ENCODE data around the gene APRT.
A peak's percentile ranks its signal among the peaks of the same experiment; 100 is the strongest.

Gene APRT

GRCh38 chr16:88810912-88811768 lies 588 bp downstream of the APRT start:
- TF ChIP-seq GABPA (IDR thresholded peaks at IDR 0.05; ENCODE audit: low read depth) (no peak), REST (IDR thresholded peaks at IDR 0.05; ENCODE audit: insufficient replicate concordance, low read depth) (no peak), CTCF (IDR thresholded peaks at IDR 0.05; ENCODE audit: insufficient read depth, low read length) (no peak), SPI1 (IDR thresholded peaks at IDR 0.05; ENCODE audit: borderline replicate concordance, low read depth) (no peak), POLR2AphosphoS5 (IDR thresholded peaks at IDR 0.05; ENCODE audit: low read depth) (no peak; the same call in 1 of the 2 replicates)
- peak; percentile 48 to 67 for DNase-seq (ENCODE audit: low read depth in 1 of 2, low spot score in 1 of 2)
- Histone ChIP-seq H3K27me3 (ENCODE audit: insufficient read depth, poor library complexity, severe bottlenecking) (no peaks in the 10 kb centered on the region), H3K4me3 (replicated peaks; ENCODE audit: insufficient read depth, low read length) (peak overlapping the region; percentile 63), H3K27ac (replicated peaks) (peak overlapping the region; percentile 93)

GRCh38 chr16:88810166-88810911 lies 1.4 kb downstream of the APRT start:
- Histone ChIP-seq H3K27ac (replicated peaks) (peak overlapping the region; percentile 93), H3K27me3 (ENCODE audit: insufficient read depth, poor library complexity, severe bottlenecking) (no peaks in the 10 kb centered on the region), H3K4me3 (replicated peaks; ENCODE audit: insufficient read depth, low read length) (peak overlapping the region; percentile 63)
- TF ChIP-seq REST (IDR thresholded peaks at IDR 0.05; ENCODE audit: insufficient replicate concordance, low read depth) (no peak), POLR2AphosphoS5 (IDR thresholded peaks at IDR 0.05; ENCODE audit: low read depth) (no peak), GABPA (IDR thresholded peaks at IDR 0.05; ENCODE audit: low read depth) (no peak), SPI1 (IDR thresholded peaks at IDR 0.05; ENCODE audit: borderline replicate concordance, low read depth) (peak; percentile 21; the same call in 1 of the 2 replicates), CTCF (IDR thresholded peaks at IDR 0.05; ENCODE audit: insufficient read depth, low read length) (no peak)
- DNase-seq (ENCODE audit: low read depth in 1 of 2, low spot score in 1 of 2) = peak in 1 of 2 experiments; percentile 68

- Histone ChIP-seq H3K4me3 (replicated peaks; ENCODE audit: insufficient read depth, low read length) (peak overlapping the region; percentile 63), H3K27me3 (ENCODE audit: insufficient read depth, poor library complexity, severe bottlenecking) (no peaks in the 10 kb centered on the region), H3K27ac (replicated peaks) (peak overlapping the region; percentile 93)
- no peak for DNase-seq (ENCODE audit: low read depth in 1 of 2, low spot score in 1 of 2)
- TF ChIP-seq POLR2AphosphoS5 (IDR thresholded peaks at IDR 0.05; ENCODE audit: low read depth) = peak; percentile 73; the same call in 1 of the 2 replicates
- TF ChIP-seq REST (IDR thresholded peaks at IDR 0.05; ENCODE audit: insufficient replicate concordance, low read depth) = no peak
Measured at GRCh38 chr16:88809676-88810165, 2.0 kb downstream of the APRT start.
